Measurements from ENCODE around the gene LHFPL6.

The LHFPL6 gene

DNA sequence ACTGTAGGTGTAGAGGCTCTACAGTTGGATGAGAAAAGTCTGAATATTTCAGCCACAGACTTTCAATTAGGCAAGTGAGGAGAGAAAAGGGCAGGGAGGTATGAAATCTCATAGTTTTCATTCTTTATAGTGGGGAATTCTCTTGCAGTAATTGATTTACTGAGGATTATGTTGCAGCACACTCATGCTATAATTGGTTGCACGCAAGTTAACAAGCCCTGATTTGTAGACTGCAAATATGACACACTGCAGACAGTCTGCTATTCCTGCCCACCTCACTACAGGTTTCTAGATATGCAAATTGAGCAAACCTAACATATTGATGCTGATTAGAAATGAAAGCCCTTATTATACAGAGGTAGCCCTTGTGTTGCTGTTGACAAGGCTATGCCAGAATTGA is 139.4 kb downstream of the LHFPL6 start:
- no peak for DNase-seq (ENCODE audit: low read depth in 2 of 2)

DNA sequence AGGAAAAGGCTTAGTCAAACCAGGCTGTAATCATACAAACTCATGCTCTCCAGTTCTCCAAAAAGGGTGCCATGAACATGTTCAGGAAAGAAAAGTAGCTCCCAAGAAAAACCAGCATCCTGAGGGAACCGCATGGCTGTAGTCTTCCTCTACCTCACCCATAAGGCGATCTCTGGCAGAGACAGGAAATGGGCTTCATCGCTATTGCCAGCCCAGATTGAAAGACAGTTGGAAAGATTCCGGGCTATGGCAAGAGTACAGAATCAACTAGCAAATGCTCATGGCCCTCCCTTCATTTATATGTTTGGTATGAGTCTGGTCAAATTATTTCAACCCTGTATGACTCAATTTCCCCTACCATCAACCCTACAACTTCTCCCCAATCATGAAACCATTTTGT is 140.1 kb downstream of the LHFPL6 start:
- DNase-seq (ENCODE audit: low read depth in 2 of 2): no peak

DNA sequence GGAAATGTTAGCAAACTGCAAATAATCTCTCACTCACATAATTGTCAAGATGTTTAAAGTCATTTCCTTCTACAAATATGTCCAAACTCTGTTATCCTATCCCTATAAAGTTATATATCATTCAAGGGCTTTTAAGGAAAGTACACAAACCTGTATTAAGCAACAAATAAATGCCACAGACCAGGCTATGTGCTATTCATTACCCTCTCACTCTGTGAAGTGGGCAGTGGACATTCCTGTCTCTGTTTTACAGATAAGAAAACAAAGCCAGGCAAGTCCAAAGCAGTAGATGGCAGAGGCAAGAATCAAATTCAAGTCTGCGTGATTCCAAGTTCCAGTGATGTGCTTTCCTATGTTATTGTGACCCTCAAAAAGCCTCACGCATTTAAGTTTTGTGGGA is 140.6 kb downstream of the LHFPL6 start:
- DNase-seq (ENCODE audit: low read depth in 2 of 2): no peak

DNA sequence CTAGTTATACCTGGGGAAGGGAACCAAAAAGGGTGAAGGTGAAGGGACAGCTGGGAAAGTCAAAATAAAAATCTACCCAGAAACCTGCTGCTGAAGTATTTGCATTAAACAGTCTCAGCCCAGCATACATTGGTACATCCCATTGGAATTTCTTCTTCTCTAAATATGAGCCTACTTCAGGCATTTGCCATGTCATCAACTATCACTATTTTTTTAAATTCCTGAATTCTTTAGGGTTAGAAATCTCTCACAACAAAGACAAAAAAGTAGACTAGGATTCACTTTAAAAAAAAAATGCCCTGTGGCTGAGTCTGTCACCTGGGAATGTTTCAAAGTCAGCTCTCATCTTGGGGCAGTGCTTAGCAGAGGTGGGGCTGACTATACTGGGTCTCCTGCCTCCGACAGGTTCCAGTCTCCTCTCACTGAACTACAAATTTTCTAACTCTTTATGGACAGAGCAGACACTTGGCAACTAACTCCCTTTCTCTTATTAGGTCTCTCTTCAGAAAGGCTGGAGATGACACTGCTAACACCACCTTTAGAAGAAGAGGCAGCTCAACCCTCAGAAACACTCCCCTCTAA is 141.2 kb downstream of the LHFPL6 start:
- DNase-seq (ENCODE audit: low read depth in 2 of 2): no peak

DNA sequence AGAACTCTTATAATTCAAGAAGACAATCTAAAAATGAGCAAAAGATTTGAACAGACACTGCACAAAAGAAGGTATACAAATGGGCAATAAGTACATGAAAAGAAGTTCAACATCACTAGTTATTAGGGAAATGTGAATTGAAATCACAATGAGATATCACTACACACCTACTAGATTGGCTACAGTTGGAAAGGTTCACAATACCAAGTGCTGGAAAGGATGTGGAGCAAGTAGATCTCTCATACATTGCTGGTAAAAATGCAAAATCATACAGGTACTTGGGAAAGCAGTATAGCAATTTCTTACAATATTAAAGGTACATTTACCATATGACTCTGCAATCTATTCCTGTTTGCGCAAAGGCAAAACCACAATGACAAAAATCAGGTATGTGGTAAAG is 145.7 kb downstream of the LHFPL6 start:
- DNase-seq (ENCODE audit: low read depth in 2 of 2): no peak

DNA sequence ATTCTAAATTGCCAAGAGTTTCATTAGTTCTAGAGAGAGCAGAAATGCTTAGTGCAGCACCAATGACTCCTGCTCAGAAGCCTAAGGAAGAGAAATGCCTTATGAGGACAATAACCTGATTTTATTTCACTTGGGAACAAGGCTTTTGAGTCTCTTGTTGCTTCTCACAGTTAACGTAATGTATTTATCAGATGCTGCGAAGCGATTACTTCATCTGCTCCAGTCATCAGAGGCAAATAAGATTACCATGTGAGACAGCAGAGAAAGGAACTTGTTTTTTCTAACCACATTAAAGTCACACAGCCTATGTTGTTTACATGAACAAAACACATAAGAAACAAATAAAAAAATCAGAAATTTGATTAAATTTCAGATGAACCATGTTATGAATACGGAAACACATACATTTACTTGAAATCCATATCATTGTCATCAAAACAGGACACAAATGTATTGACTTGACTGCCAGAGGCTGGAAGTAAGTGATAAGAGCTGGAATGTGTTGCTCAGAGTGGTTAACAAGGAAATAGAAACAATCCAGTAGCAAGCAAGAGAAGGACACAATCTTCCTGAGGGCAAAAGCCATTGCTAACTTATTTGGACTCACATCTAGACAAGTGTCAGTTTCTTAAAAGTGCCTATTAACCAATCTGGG is 147.3 kb downstream of the LHFPL6 start:
- no peak for DNase-seq (ENCODE audit: low read depth in 2 of 2)

DNA sequence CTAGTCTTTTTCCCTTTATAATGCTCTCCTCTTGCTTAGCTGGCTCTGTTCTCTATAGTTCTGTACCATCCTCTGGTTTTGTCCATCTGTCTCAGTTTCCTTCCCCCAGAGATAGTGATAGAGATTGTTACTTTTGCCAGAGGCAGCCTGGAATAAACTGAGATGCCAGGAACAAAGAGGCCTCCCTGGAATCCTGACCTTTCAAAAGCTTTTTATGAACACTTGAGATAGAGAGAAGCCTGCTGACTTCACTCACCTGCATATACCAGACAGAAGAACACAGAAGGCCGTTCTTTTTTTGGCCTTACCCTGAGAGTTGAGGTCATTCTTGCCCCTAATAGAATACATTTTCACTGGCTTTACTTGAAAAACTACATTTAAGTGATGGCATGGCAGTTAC is 150.2 kb downstream of the LHFPL6 start:
- no peak for DNase-seq (ENCODE audit: low read depth in 2 of 2)

DNA sequence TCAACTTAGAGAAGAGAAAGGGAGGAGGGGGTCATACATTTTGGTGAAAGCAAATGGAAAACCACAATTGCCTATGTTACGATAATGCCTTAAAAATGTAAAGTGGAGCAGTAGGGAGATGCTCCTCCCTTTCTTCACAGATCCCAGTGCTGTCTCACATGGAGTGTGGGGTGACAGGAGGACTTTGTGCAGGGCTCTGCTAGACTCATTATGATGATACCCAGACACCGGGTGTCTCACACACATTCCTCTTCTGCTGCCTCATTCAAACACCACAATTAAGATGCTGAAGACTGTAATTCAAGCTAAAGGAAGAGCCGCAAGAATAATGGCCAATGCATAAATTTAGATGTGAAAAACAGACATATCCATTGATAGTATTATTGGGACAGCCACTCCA is 150.6 kb downstream of the LHFPL6 start:
- DNase-seq (ENCODE audit: low read depth in 2 of 2): peak in 1 of 2 experiments; percentile 20

DNA sequence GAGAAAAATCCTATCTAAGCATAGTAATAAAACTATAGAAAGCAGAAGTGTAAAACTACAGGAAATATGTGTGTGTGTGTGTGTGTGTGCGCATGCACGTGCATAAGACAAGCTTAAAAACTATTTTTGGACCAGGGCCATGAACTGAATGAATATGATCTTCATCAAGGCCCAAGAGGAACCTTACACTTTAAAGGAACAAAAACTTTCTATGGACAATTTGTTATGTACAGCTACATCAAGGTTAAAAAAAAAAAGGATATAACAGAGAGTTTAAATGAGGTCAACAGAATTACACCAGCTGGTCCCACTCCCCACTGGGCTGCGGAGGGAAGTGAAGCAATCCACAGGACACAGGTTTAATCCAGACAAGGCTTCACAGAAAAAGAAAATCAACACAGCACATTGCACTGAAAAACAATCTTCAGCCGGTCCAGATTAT is 151.1 kb downstream of the LHFPL6 start:
- peak; percentile 54 for DNase-seq (ENCODE audit: low read depth in 2 of 2)

DNA sequence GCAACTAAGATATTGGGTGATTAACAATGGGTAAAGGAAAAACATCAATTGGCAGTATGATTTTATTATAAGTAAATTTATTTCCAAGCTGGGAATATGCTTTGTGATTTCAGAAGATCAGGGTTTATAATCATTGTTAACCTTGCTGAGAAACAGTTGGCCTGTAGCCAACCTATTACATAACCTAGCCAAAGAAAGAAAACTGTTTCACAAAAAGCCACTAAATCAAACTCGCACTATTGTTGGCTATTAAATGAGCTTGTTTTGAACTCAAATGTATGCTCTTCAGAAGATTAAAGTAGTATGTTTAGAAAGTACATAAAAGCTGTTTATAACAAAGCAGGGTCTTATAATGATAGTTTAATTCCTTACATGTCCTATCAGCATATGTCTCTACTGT is 151.7 kb downstream of the LHFPL6 start:
- no peak for DNase-seq (ENCODE audit: low read depth in 2 of 2)

DNA sequence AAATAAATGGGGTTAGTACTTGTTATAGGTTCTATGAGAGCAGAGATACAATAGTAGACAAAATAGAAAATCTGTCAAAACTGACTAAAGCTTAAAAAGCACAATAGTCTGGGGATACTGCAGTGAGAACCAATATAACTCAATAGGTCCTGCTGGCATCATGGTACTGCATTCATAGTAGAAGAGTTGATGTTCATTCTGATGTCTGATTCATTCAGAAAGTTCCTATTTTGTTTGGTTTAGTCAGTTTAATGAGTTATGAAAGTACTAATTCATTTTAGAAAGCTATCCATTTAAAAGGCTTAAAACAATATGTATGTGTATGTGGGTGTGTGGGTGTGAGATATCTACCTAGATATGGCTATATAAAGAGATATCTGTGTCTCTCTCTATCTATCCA is 152.8 kb downstream of the LHFPL6 start:
- DNase-seq (ENCODE audit: low read depth in 2 of 2): no peak

DNA sequence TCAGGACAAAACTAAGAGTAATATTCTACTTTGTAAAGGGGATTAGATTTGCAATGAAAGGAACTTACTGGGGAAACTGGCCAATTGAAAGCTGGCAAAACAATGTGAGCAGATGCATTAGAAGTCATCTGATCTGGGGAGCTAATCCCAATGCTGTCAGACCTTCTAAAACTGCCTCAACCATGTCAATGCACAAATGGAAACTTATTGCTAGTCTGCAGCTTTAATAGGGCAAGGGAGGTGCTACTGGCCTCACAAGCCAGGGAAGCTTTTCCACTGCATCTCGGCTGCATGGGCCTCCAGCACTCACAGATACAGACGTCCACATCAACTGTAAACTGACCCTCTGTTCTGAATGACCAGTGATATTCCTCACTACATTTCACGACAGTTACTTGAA is 154.2 kb downstream of the LHFPL6 start:
- no peak for DNase-seq (ENCODE audit: low read depth in 2 of 2)

DNA sequence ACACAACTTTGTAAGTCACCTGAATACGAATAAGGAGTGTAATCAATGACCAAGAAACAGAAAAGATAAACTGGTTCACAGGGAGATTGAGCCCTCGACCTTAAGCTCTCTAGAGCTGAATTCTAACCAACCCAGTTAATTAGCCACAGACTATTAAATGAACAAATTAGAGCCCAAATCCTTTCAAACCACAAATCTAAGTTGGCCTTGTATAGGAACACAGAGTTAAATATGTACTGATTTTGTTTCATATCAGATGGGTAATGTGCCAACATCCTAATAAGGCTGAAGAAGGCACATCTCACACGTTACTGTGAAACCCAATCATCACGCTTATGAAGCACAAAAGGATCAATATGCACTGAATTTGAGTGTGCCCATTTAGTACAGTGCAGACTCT is 156.1 kb downstream of the LHFPL6 start:
- DNase-seq (ENCODE audit: low read depth in 2 of 2): no peak

DNA sequence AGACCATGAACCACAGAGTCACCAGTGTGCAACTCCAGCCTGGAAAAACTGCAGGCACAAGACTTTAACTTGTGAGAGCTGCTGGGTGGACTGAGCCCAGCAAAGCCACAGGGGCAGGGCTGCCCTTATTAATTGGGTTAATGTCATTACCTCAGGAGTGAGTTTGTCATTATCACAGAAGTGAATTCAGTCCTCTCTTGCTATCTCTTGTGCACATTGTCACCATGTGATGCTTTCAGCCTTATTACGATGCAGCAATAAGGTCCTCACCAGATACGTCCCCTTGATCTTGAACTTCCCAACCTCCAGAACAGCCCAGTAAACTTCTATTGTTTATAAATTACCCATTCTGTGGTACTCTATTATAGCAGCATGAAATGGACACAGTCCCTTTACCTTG is 158.1 kb downstream of the LHFPL6 start:
- DNase-seq (ENCODE audit: low read depth in 2 of 2): no peak

DNA sequence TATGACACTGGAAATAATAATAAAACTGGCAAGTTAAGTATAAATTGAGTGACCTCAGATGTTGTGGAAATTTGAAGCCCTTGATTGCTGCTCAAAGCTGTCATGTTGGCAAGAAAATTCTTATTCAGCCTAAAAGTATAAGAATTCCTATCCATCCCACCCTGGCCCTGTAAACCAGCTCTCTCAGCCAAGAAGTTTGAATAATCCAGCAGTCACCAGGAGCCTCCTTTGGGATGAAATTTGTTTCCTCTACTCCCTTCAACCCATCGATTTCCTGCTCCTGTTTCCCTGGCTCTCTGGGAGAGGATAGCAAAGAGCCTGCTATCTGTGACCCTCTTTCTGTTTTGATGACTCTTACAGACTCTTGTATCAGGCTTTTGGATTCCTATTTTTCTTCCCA is 169.3 kb downstream of the LHFPL6 start:
- DNase-seq (ENCODE audit: low read depth in 2 of 2): no peak

DNA sequence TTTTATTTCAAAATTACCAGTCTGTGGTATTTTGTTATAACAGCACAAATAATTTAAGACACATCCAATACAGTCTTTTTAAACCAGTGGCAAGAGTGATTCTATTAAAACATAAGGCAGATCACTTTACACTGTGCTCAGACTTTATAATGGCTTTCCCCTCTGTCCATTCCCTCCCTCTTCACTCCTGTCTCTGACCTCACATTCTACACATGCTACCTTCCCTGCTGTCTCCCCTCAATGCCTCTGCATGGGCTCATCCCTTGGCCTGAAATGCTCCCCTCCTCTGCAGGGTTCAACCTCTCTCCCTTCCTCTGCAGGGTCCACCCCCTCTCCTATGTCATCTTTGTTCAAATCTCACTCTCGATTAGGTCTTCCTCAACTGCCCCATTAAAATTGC is 170.8 kb downstream of the LHFPL6 start:
- no peak for DNase-seq (ENCODE audit: low read depth in 2 of 2)

DNA sequence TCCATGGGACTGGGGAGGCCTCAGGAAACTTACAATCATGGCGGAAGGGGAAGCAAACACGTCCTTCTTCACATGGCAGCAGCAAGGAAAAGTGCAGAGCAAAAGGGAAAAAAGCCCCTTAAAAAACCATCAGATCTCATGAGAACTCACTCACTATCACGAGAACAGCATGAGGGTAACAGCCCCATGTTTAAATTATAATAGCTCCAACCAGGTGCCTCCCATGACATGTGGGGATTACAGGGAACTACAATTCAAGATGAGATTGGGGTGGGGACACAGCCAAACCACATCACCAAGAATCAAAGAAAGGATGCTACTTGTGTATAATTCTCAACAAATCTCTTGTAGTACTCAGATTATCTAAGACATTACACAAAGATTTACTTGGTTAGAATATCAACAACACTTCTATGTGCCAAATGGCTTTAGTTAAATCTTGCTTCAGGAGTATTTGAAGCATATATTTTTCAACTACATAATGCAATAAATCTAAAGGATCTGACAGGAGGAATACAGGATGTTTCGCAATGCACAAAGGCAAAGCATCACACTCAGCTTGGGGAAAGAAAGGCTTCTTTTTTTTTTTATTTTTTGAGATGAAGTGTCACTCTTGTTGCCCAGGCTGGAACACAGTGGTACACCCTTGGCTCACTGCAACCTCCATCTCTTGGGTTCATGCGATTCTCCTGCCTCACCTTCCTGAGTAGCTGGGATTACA is 180.0 kb downstream of the LHFPL6 start:
- DNase-seq (ENCODE audit: low read depth in 2 of 2): peak in 1 of 2 experiments; percentile 20

DNA sequence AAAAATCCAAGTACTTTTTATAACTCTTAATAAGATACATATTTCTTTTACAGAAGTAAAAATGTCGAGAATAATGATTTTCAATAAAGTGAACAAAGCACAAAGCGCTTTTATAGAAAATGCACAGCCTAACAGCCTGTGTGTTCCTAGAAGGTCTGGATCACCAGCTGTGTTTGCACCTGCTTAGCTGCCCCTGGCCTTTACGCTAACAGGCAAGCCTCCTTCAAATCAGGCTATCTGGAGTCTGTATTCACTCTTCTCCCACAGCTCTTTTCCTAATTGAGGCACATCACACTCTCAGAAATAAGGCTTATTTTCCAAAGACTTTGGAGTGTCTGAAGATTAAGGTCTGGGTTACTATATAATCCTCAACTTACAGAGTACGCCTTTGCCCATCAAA is 183.1 kb downstream of the LHFPL6 start:
- no peak for DNase-seq (ENCODE audit: low read depth in 2 of 2)

DNA sequence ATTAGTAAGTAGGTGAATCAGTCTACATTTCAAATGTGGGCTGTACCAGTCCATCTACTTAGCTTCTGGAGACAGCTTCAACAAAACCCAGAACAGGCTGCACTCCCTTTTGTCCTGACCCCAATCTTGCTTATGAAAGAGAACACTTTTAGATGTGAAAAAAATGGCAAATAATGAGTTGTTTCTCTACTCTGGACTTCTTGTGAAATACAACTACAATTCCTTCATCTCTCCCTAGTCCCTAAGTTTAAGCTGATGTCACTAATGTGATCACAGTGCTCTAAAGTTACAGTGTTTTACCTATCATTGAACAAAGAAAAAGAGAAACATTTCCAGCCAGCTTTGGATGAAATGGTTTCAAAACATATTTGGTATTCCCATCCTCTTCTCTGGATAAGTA is 183.9 kb downstream of the LHFPL6 start:
- DNase-seq (ENCODE audit: low read depth in 2 of 2): no peak

DNA sequence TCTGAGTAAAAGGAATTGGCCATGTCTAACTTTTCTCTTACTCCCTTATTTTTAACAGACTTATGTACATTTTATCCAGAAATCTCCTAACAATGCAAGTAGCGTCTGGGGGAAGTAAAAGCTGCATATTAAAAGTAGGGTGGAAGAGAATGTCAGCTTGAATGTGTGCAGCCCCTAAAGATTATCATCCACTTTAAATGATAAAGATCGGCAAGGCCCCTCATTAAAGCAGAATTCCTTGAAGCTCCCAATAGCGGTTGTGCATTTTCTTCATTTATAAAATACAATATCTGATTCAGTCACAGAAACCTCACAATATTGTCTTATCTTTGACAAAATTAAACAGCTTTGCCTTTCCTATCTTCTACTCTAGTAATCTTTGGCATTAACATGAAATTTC is 184.6 kb downstream of the LHFPL6 start:
- no peak for DNase-seq (ENCODE audit: low read depth in 2 of 2)

DNA sequence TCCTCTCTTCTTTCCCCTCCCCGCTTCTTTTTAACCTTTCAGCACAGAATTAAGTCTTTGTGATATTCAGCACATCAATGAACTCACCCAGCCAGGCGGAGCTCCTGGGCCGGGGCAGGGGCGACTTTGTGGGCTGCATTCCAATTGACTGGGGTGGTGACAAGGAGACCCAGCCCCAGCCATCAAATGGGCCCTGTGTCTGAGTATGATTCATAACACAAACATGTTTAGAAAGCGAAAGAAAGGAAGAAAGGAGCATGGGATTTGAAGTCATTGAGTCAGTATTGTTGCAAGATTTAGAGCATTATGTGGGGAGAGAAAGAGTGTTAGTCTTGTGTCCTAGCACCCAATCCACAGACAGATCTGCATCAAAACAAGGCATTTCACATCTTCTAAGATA is 185.3 kb downstream of the LHFPL6 start:
- peak; percentile 24 to 27 for DNase-seq (ENCODE audit: low read depth in 2 of 2)

DNA sequence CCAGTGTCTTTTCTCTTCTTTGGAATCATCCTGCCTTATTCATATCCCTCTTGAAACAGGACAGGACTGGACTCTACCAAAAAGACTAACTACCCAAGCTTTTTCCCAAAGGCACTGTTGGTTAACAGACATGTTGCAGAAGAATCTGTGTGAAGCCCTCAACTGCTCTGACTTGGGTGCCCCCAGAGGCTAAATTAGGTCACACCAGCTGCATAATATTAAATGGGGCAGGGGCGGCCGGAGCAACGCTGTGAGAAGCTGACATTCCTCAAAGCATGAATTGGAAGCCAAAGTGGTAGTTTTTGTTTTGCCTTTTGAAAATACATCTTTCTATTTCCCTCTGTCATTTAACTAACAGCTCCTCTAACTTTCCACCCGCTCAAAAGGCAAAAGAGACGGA is 185.9 kb downstream of the LHFPL6 start:
- DNase-seq (ENCODE audit: low read depth in 2 of 2): no peak
